OCI-LY1 (cell line): ENCODE data around the gene NOTO.

ENCODE experiments used
- H2AFZ ChIP-seq: fragments of 200-600 bp; sonication (generic), shearing (Covaris generic); 2 replicates; pipeline ENCODE4 v1.6.0; 2014; ENCODE audit warnings: antibody characterized with exemption, mild to moderate bottlenecking, low read length
- H3F3A ChIP-seq: fragments of 200-600 bp; sonication (generic), shearing (Covaris generic); 2 replicates; pipeline ENCODE4 v1.6.0; 2014; ENCODE audit warnings: mild to moderate bottlenecking, antibody characterized with exemption, low read length, moderate library complexity; ENCODE audit not compliant: insufficient read depth
- H3K27ac ChIP-seq: fragments of 200-600 bp; sonication (generic); 2 replicates; pipeline ENCODE4 v1.5.1; 2014; ENCODE audit warnings: low read length, mixed run types, mild to moderate bottlenecking, low read depth; ENCODE audit not compliant: poor library complexity, severe bottlenecking
- H3K27me3 ChIP-seq: fragments of 200-600 bp; sonication (generic); 2 replicates; pipeline ENCODE4 v1.6.0; 2014; ENCODE audit warnings: antibody characterized with exemption, mild to moderate bottlenecking, low read length, moderate library complexity; ENCODE audit not compliant: insufficient read depth
- H3K36me3 ChIP-seq: fragments of 200-600 bp; sonication (generic); 2 replicates; pipeline ENCODE4 v1.6.1; 2014; ENCODE audit warnings: mild to moderate bottlenecking, antibody characterized with exemption, low read length, moderate library complexity, mixed read lengths; ENCODE audit not compliant: insufficient read depth
- H3K4me1 ChIP-seq: fragments of 200-600 bp; sonication (generic); 2 replicates; pipeline ENCODE4 v1.5.1; 2014; ENCODE audit warnings: mild to moderate bottlenecking, low read length, moderate library complexity; ENCODE audit not compliant: insufficient read depth, severe bottlenecking
- H3K4me2 ChIP-seq: fragments of 200-600 bp; sonication (generic), shearing (Covaris generic); 2 replicates; pipeline ENCODE4 v1.6.1; 2014; ENCODE audit warnings: low read length
- H3K4me3 ChIP-seq: fragments of 200-600 bp; sonication (generic); 2 replicates; pipeline ENCODE4 v1.5.1; 2014; ENCODE audit warnings: low read length, low read depth, mild to moderate bottlenecking, mixed read lengths; ENCODE audit not compliant: poor library complexity, severe bottlenecking
- H3K79me2 ChIP-seq: fragments of 200-600 bp; shearing (Covaris generic); 2 replicates; pipeline ENCODE4 v1.6.1; 2016; ENCODE audit warnings: mixed run types, low read length, mixed read lengths; ENCODE audit not compliant: insufficient read depth
- H3K9ac ChIP-seq: fragments of 200-600 bp; sonication (generic), shearing (Covaris generic); 2 replicates; pipeline ENCODE4 v1.6.1; 2014; ENCODE audit warnings: mild to moderate bottlenecking, low read length, mixed read lengths
- H3K9me2 ChIP-seq: fragments of 200-600 bp; sonication (generic), shearing (Covaris generic); 2 replicates; pipeline ENCODE4 v1.6.1; 2014; ENCODE audit warnings: low read depth, mild to moderate bottlenecking, low read length, mixed read lengths
- H3K9me3 ChIP-seq: fragments of 200-600 bp; shearing (Covaris generic); 2 replicates; pipeline ENCODE4 v1.6.1; 2014; ENCODE audit warnings: low read length, mixed read lengths
- H4K20me1 ChIP-seq: fragments of 200-600 bp; sonication (generic), shearing (Covaris generic); 2 replicates; pipeline ENCODE4 v1.6.0; 2016; ENCODE audit warnings: mild to moderate bottlenecking, low read length; ENCODE audit not compliant: insufficient read depth
- EZH2 ChIP-seq: fragments of 200-600 bp; sonication (generic), shearing (Covaris generic); IDR thresholded peaks from 2 replicates; pipeline ENCODE4 v1.8.0; 2017; ENCODE audit warnings: borderline replicate concordance, mixed run types, mild to moderate bottlenecking, antibody characterized with exemption, low read length, moderate library complexity, mixed read lengths
- TF ChIP-seq, protein P1 (sequence below): fragments of 200-600 bp; sonication (generic), shearing (Covaris generic); IDR thresholded peaks from 2 replicates; pipeline ENCODE4 v1.5.1; 2017; ENCODE audit warnings: mild to moderate bottlenecking, antibody characterized with exemption, low read length, moderate library complexity, mixed read lengths

Gene NOTO

GRCh38 chr2:73212098-73212447 is 9.7 kb downstream of the NOTO start:
- no peak overlapping the region for H3K4me2 ChIP-seq

DNA sequence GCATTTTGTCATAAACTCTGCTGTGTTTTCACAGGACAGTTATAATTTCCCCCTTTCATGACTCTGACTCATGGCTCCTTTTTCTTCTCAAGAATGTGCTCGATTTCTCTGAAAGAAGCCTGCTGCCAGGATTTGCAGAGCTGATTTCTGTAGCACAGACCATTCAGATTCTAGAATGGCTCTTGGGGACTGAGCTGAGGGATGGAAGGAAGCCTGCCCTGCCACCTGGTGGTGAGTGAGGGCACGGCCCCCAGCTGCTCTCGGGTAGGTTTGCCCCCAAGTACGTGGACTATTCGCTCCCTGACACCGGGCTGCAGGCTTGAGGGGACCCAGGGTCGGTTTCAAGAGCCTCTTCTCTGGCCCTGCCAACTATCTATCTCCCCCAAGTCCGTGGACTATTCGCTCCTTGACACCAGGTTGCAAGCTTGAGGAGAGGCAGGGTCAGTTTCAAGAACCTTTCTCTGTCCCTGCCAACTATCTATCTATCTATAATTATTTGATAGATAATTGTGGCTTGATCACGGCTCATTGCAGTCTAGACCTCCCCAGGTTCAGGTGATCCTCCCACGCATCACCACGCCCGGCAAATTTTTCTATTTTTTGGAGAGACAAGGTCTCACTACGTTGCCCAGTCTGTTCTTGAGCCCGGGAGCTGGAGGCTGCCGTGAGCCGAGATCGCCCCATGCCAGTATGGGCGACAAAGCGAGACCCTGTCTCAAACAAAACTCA is 10.2 kb downstream of the NOTO start:
- Histone ChIP-seq H3F3A (no peaks in the 10 kb centered on the region), H3K79me2 (peaks cover 8% of the 10 kb centered on the region), H3K4me1 (peaks cover 26% of the 10 kb centered on the region), H3K9me3 (no peaks in the 10 kb centered on the region), H3K4me2 (0 out of 2 replicates have a peak overlapping the region, but pooled peaks have one; percentile 13), H3K9ac (no peak overlapping the region), H4K20me1 (no peaks in the 10 kb centered on the region), H2AFZ (0 out of 2 replicates have a peak overlapping the region, but pooled peaks have one; percentile 9), H3K27ac (no peak overlapping the region), H3K36me3 (no peaks in the 10 kb centered on the region), H3K9me2 (no peaks in the 10 kb centered on the region), H3K27me3 (0 out of 2 replicates have a peak, but pooled peaks cover 2% of the 10 kb centered on the region), H3K4me3 (no peak overlapping the region)
- TF ChIP-seq, protein P1, sequence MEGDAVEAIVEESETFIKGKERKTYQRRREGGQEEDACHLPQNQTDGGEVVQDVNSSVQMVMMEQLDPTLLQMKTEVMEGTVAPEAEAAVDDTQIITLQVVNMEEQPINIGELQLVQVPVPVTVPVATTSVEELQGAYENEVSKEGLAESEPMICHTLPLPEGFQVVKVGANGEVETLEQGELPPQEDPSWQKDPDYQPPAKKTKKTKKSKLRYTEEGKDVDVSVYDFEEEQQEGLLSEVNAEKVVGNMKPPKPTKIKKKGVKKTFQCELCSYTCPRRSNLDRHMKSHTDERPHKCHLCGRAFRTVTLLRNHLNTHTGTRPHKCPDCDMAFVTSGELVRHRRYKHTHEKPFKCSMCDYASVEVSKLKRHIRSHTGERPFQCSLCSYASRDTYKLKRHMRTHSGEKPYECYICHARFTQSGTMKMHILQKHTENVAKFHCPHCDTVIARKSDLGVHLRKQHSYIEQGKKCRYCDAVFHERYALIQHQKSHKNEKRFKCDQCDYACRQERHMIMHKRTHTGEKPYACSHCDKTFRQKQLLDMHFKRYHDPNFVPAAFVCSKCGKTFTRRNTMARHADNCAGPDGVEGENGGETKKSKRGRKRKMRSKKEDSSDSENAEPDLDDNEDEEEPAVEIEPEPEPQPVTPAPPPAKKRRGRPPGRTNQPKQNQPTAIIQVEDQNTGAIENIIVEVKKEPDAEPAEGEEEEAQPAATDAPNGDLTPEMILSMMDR: peak; percentile 90
- no peak for TF ChIP-seq EZH2

More at GRCh38 chr2:73212098-73212447, 9.7 kb downstream of the NOTO start:
- Histone ChIP-seq H3K27ac (no peak overlapping the region), H3K9me2 (no peaks in the 10 kb centered on the region), H3K79me2 (peaks cover 8% of the 10 kb centered on the region), H3K9ac (no peak overlapping the region), H3F3A (no peaks in the 10 kb centered on the region), H3K9me3 (no peaks in the 10 kb centered on the region), H4K20me1 (no peaks in the 10 kb centered on the region), H3K27me3 (0 out of 2 replicates have a peak, but pooled peaks cover 2% of the 10 kb centered on the region), H3K4me1 (peaks cover 26% of the 10 kb centered on the region), H3K36me3 (no peaks in the 10 kb centered on the region), H2AFZ (no peak overlapping the region), H3K4me3 (no peak overlapping the region)
- TF ChIP-seq EZH2: no peak
- TF ChIP-seq, protein P1: no peak

DNA sequence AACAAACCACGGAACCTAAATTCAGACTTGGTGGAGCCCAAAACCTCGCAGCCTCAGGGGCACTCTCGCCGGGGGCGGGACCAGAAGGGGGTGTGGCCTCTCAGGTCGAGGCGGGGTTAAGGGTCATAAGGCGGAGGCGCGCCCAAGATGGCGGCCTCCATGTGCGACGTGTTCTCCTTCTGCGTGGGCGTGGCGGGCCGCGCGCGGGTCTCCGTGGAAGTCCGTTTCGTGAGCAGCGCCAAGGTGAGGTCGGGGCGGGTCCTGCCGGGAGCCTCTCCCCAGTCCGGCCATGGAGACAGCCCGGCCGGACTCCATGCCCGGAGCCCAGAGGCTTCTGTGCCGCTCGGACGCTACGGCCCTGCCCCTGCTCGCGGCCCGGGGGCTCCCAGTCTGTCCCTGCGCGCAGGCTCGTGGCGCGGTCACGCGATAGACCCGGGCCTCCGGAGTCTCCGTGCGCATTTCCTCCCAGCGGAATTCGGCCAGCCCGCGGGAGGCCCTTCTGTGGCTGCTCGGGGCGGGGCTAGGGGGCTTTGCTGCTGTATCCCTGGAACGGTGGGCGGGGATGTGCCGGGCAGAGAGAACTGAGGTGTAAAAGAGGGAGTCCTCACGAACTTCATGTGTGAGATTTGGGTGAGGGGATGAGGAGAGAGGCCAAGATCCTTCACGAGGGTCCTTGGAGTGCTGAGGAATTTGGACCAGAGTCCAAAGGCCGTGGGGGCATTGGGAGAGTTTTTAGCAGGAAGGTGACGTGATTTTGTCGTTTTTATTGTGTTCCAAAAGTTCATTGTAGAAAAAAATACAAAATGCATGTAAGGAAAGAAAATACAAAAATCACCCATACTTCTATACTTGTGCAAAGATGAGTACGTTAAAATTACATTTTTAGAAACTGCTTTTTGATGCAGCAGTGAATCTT is 12.0 kb downstream of the NOTO start, which contains the start of gene SMYD5:
Gene SMYD5 (plus strand): TSS at position 126 of the 916 bp plus-strand sequence. CDS start 22 bp downstream, at position 148.
- Histone ChIP-seq H3K4me1 (peaks cover 26% of the 10 kb centered on the region), H3K27ac (peak within 1 kb of the TSS; percentile 45), H3K9ac (peak within 1 kb of the TSS; percentile 76), H3K79me2 (peaks cover 8% of the 10 kb centered on the region), H2AFZ (no peak within 1 kb of the TSS), H3K27me3 (no peaks in the 10 kb centered on the region), H3F3A (no peaks in the 10 kb centered on the region), H4K20me1 (no peaks in the 10 kb centered on the region), H3K9me2 (no peaks in the 10 kb centered on the region), H3K4me3 (peak within 1 kb of the TSS; percentile 83), H3K9me3 (no peaks in the 10 kb centered on the region), H3K36me3 (no peaks in the 10 kb centered on the region), H3K4me2 (peak within 1 kb of the TSS; percentile 77)
- no peak for TF ChIP-seq EZH2
- TF ChIP-seq, protein P1: no peak
